B cell (primary cell): ENCODE results near the gene ADAM11.

Source experiments
- CTCF ChIP-seq: fragments of 200-600 bp; IDR thresholded peaks from one replicate; pipeline ENCODE4 v1.8.0; 2022; ENCODE audit warnings: antibody characterized with exemption, mild to moderate bottlenecking
- EZH2 ChIP-seq: IDR thresholded peaks from 2 replicates; pipeline ENCODE4 v1.6.1; 2012; ENCODE audit warnings: borderline replicate concordance, low read depth, mild to moderate bottlenecking, moderate library complexity, low read length; ENCODE audit not compliant: insufficient read depth, poor library complexity, severe bottlenecking

GRCh38 chr17:44769647-44770084, 10.9 kb downstream of the ADAM11 start:
- TF ChIP-seq CTCF (no peak), EZH2 (no peak)
